22Rv1 (cell line): Measurements from ENCODE around the gene LYSMD1.

ENCODE experiments used
- H3K27ac ChIP-seq: fragments of 450-650 bp; 2 replicates; pipeline ENCODE4 v1.5.1; 2017
- CTCF ChIP-seq: fragments of 450-650 bp; IDR thresholded peaks from 2 replicates; pipeline ENCODE4 v1.5.1; 2017; ENCODE audit warnings: mild to moderate bottlenecking
- ZFX ChIP-seq: fragments of 450-650 bp; IDR thresholded peaks from 2 replicates; pipeline ENCODE4 v1.6.1; 2017; ENCODE audit warnings: antibody characterized with exemption, borderline replicate concordance

LYSMD1 gene

GRCh38 chr1:151135433-151136385 lies 30.0 kb downstream of the LYSMD1 start:
- H3K27ac ChIP-seq: no peak overlapping the region
- TF ChIP-seq CTCF (0 out of 2 replicates have a peak, but pooled peaks have one; percentile 1), ZFX (no peak)

- no peak overlapping the region for H3K27ac ChIP-seq
- TF ChIP-seq ZFX: no peak
- no peak for TF ChIP-seq CTCF
Observed at GRCh38 chr1:151134991-151135390, 30.7 kb downstream of the LYSMD1 start.

- no peak overlapping the region for H3K27ac ChIP-seq
- TF ChIP-seq CTCF (no peak), ZFX (no peak)
Observed at GRCh38 chr1:151134396-151134795, 31.3 kb downstream of the LYSMD1 start.

- TF ChIP-seq ZFX (no peak), CTCF (no peak)
- no peak overlapping the region for H3K27ac ChIP-seq
Observed at GRCh38 chr1:151133018-151133806, 32.5 kb downstream of the LYSMD1 start.

- no peak for TF ChIP-seq ZFX
- TF ChIP-seq CTCF: no peak
- H3K27ac ChIP-seq: no peak overlapping the region
Observed at GRCh38 chr1:151132335-151133017, 33.2 kb downstream of the LYSMD1 start.

GRCh38 chr1:151131701-151132334 lies 33.9 kb downstream of the LYSMD1 start:
- no peak for TF ChIP-seq ZFX
- H3K27ac ChIP-seq: no peak overlapping the region

DNA sequence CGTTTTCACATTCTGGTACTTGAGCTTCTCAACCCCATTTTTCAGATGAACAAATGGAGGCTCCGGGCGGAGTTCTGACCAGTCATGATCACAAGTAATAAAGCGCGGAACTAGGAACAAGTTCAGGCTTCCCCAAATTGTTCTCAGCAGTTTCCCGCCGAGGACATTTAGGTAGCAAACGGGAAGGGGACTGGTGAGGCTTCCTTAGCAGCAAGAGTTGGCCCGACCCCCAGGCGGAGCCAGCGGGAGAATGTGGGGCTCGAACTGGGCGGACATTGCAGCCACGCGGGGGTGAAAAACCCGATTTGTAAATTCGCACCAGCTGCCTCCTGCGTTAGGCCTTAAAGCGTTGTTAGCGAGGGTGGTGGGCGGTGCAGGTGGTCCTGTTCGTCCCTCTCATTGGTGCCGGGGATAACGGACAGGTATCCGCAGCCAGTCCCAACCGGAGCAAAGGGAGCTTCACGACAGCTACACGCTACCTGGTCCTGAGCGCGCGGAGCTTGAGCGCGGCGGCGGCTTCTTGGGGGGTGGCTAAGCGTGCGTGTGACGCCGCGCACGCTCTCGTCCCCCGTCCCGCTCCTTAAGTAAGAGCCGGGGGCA lies 34.6 kb downstream of the LYSMD1 start:
- no peak overlapping the region for H3K27ac ChIP-seq
- no peak for TF ChIP-seq ZFX
- TF ChIP-seq CTCF: no peak
